Hematopoietic multipotent progenitor cell treated with erythropoietin and hydrocortisone succinate and interleukin-3 and kit ligand, for 6 days (in vitro differentiated cells): Measurements from ENCODE around the gene CXCL1.

ENCODE experiments used
- DNase-seq: peaks from one replicate; pipeline ENCODE4 v3.0.0-alpha.2; 2015

The CXCL1 gene

GRCh38 chr4:73919691-73920090, 50.5 kb downstream of the CXCL1 start:
- no peak for DNase-seq
